GM18858 (cell line): Measurements from ENCODE around the gene NOX4.

Experiments used
- ATAC-seq: cut with Tn5 transposase; IDR thresholded peaks from one replicate; pipeline ENCODE4 v1.9.1; 2021; ENCODE audit not compliant: unreplicated experiment

The NOX4 gene

GRCh38 chr11:89490981-89491690 is at the start of gene NOX4:
Gene NOX4, minus strand, starts transcription at chr11:89491375. Its CDS starts 129 bp downstream, at chr11:89491246.
- no peak for ATAC-seq

GRCh38 chr11:89540826-89541225 is 49.7 kb upstream of the NOX4 start:
- ATAC-seq: no peak

DNA sequence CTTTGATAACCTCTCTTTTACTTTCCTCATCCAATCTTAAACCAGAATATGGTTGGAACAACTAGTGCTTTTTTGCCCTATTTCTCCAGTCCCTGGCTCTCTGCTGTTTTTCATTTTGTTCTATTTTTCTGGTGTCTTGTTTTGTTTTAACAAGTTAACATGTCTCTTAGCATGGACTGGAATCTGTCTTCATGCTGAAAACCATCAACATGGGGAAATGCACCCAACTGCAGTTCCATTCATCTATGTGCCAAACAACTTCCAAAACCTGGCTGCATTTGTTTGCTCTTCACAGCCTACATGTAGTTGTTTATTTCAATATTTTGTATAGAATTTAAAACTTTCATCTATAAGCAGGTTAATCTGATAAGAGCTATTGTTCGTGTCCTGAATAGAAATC is 46.8 kb upstream of the NOX4 start:
- ATAC-seq: no peak

DNA sequence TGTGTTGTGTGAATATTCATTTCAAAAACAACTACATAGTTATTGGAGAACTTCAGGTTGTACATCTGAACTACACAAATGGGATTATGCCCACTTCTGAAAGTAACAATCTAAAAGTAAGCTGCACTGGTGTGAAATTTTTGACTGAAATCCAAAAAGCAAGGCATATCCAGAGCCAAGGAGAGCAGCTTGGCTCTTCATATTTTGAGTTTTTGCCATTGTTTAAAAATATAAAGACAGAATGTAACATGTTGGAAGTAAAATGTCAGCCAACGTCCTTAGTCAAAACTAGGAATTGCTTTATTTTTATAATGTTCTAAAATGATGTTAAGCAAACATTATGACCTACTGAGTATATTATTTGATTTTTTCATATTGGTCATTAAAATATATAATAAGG is 45.8 kb upstream of the NOX4 start:
- ATAC-seq: no peak

DNA sequence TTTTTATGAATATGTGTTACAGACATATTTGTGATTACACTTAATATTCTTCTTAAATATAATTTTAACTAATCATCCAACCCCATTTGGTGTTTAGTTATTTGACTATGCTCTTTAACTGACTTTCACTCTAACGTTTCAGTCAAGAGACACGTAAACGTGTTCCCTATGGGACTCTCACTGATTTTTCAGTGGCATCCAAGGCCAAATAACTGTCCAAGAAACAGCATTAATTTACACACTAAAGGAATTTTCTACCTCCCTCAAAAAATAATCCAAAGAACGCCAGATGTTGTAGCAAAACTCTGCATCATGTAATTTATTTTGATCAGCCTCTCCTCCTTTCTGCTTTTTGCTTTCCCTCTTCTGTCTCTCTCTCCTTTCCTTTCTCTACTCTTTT is 44.0 kb upstream of the NOX4 start:
- ATAC-seq: no peak

DNA sequence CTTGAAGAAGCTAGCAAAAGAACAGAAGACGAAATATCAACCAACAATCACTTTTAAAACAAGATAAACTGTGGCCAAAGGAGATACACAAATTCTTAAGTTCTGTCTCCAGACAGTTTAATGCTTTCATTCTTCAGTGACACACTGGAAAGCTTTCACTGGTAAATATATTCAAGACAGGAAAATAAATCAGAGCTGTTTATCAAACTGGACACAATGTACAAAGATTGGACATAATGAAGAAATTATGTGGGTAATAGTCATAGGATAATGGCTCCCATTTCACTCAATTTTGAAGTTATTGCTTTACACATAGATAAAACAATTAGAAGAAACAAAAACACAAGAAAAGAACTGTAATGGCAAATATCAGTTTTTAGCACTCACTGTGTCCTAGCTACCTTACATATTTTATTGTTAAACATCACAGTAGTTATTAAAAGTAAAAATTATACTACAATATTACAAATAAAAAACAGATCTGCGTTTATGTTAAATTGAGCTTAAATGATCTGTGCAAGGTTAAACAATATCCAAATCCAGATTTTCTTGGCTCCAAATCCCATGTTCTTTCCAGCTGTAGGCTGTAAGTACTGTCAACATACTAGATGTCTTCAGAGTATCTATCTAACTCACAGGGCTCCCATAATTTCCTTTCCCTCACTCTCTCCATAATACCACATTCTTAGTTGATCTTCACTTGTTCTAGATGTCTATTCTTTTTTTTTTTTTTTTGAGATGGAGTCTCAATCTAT is 38.6 kb upstream of the NOX4 start:
- ATAC-seq: no peak

- no peak for ATAC-seq
Measured at GRCh38 chr11:89521792-89522191, 30.6 kb upstream of the NOX4 start.

GRCh38 chr11:89521294-89521693 is 30.1 kb upstream of the NOX4 start:
- ATAC-seq: no peak

GRCh38 chr11:89516496-89516895 is 25.3 kb upstream of the NOX4 start:
- no peak for ATAC-seq

- ATAC-seq: no peak
Measured at GRCh38 chr11:89508544-89508943, 17.4 kb upstream of the NOX4 start.

DNA sequence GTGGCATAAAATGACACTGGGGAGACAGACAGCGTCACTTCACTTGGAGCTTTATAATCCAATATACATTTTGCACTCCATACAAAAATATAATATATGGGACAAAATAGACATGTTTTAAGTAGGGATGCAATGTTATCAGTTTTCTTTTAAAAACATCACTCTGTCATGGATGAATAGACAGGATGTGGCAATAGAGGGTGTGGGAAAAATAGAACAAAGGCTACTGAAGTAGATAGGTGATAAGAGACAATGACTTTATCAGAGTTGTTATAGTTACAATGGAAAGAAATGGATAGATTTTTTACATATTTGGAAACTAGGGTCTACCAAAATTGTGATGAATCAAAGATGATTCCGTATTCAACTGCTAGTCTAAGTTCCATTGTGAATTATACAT is 13.1 kb upstream of the NOX4 start:
- ATAC-seq: no peak

DNA sequence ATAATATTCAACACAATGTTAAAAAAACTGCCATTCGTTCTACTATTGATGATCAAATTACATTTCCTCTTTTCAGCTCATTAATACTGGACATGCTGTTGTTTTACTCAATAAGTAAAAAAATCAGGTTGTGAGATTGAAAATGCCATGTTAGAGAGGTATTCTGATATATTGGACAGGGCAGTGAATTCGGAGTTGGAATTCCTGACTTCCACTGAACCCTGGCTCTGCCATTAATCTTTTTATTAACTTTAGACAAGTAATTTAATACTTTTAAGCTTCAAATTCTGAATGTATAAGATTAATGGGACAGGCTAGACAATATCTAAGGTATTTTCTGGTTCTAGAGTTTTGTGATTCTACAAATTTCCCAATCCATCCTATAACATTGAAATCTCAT is 12.2 kb upstream of the NOX4 start:
- ATAC-seq: no peak

- ATAC-seq: no peak
Measured at GRCh38 chr11:89502301-89502700, 11.1 kb upstream of the NOX4 start.

- ATAC-seq: no peak
Measured at GRCh38 chr11:89500336-89500735, 9.2 kb upstream of the NOX4 start.

DNA sequence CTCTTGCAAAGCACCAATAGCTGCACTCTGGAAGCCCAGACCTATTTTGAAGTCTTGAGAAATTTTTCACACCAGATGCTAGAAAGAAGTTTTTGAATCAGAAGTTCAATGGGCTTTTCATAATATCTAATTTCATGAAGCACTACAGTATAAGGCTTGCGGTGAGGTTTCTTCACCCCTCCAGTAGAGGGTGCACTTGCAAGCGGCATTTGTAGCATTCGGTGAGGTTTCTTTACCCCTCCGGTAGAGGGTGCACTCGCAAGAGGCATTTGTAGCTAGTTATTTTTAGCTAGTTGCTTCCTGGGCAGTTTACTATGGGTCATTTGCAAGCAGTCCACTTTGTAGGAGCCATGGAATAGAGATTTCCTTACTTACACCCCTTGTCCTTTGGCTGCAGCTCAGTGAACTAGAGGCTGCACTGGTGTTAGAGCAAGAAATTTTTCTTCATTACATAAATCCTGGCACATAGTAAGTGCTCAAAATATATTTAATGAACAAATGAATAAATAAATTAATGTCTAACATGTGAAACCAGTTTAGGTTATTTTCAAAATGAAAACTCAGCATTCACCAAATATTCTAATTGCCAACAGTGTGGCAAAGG is 7.8 kb upstream of the NOX4 start:
- ATAC-seq: no peak

- ATAC-seq: no peak
Measured at GRCh38 chr11:89495951-89496350, 4.8 kb upstream of the NOX4 start.

- ATAC-seq: no peak
Measured at GRCh38 chr11:89493431-89493830, 2.3 kb upstream of the NOX4 start.

DNA sequence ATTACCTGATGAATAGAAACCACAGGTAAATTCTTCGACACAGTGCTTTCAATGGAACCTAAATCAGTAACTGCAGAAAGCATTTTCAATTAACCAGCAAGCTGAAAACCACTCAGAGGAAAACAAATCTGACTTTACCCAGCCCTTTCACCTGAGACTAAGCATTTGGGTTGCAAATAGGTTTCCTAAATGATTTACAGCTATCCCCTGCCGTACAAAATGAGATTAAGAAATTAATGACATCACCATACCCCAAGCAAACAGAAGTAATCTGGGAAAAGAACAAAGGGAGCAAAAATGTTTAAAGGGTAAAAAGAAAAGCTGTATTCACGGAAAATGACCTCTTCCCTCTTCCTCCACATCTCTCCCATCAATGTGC is 584 bp downstream of the NOX4 start:
- no peak for ATAC-seq

- ATAC-seq: no peak
Measured at GRCh38 chr11:89489930-89490329, 1.2 kb downstream of the NOX4 start.

- ATAC-seq: no peak
Measured at GRCh38 chr11:89487016-89487415, 4.2 kb downstream of the NOX4 start.

DNA sequence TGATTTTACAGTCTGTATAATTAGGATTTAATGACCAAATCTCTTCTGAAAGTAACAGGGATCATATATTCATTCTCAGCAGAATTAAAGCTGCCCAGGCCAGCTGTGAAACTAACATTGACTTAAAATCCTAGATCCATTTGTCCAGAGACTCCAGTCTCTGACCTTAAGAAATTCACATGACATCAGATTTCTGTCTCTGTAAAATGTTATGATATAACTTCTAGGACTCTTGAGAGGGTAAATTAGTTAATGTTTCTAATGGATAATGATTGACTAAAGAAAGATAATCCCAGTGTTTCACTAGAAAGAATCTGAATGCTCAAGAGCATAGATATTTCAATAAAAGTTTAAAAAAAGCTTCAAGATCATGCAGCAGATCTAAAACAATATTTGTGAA is 6.3 kb downstream of the NOX4 start:
- ATAC-seq: no peak

DNA sequence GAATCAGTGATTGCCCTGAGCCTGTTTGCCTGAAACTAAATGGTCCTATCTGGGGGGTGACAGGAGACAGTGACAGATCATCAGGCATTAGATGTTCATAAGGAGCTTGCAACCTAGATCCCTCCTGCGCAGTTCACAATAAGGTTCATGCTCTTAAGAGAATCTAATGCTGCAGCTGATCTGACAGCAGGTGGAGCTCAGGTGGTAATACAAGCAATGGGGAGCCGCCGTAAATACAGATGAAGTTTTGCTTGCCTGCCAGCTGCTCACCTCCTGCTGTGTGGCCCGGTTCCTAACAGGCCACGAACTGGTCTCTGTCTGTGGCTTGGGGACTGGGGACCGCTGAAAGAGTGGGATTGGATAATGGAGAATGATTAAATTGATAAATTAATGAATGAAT is 14.0 kb downstream of the NOX4 start:
- ATAC-seq: no peak
